Measurements from ENCODE around the gene CA14.

CA14 gene

GRCh38 chr1:150233359-150234308 lies 23.9 kb upstream of the CA14 start:
- no peaks in the 10 kb centered on the region for H3K27me3 ChIP-seq (ENCODE audit: insufficient read depth, low read length)
- H3K9me2 ChIP-seq (ENCODE audit: low read depth, low read length) = no peaks in the 10 kb centered on the region
- H3K79me2 ChIP-seq (ENCODE audit: insufficient read depth, low read length) = peaks cover 45% of the 10 kb centered on the region
- H4K20me1 ChIP-seq (ENCODE audit: insufficient read depth, low read length) = no peaks in the 10 kb centered on the region
- no peaks in the 10 kb centered on the region for H3F3A ChIP-seq (ENCODE audit: insufficient read depth, low read length)
- no peak for TF ChIP-seq EZH2 (IDR thresholded peaks at IDR 0.05; ENCODE audit: borderline replicate concordance, low read length)
- no peak for TF ChIP-seq CTCF (IDR thresholded peaks at IDR 0.05; ENCODE audit: low read length)
- H2AFZ ChIP-seq (ENCODE audit: low read length) = no peak overlapping the region
- H3K27ac ChIP-seq (ENCODE audit: low read depth, low read length, poor library complexity, severe bottlenecking) = peak overlapping the region; percentile 89
- peaks cover 25% of the 10 kb centered on the region for H3K4me1 ChIP-seq (ENCODE audit: insufficient read depth, low read length, severe bottlenecking)
- peak overlapping the region; percentile 100 for H3K9ac ChIP-seq (ENCODE audit: low read length)
- peak overlapping the region; percentile 97 for H3K4me3 ChIP-seq (ENCODE audit: low read depth, low read length, poor library complexity, severe bottlenecking)
- peaks cover 33% of the 10 kb centered on the region for H3K36me3 ChIP-seq (ENCODE audit: insufficient read depth, low read length)
- H3K4me2 ChIP-seq (ENCODE audit: low read length) = peak overlapping the region; percentile 83
- no peaks in the 10 kb centered on the region for H3K9me3 ChIP-seq (ENCODE audit: low read length)

GRCh38 chr1:150234309-150234565 lies 23.3 kb upstream of the CA14 start:
- Histone ChIP-seq H3K27ac (ENCODE audit: low read depth, low read length, poor library complexity, severe bottlenecking) (peak overlapping the region; percentile 89), H3K79me2 (ENCODE audit: insufficient read depth, low read length) (peaks cover 45% of the 10 kb centered on the region), H3K4me3 (ENCODE audit: low read depth, low read length, poor library complexity, severe bottlenecking) (peak overlapping the region; percentile 97)

GRCh38 chr1:150234566-150235293 lies 22.8 kb upstream of the CA14 start:
- no peak overlapping the region for H2AFZ ChIP-seq (ENCODE audit: low read length)
- no peaks in the 10 kb centered on the region for H3K27me3 ChIP-seq (ENCODE audit: insufficient read depth, low read length)
- peak overlapping the region; percentile 83 for H3K4me2 ChIP-seq (ENCODE audit: low read length)
- peak overlapping the region; percentile 97 for H3K4me3 ChIP-seq (ENCODE audit: low read depth, low read length, poor library complexity, severe bottlenecking)
- H3K4me1 ChIP-seq (ENCODE audit: insufficient read depth, low read length, severe bottlenecking) = peaks cover 25% of the 10 kb centered on the region
- H3K9me3 ChIP-seq (ENCODE audit: low read length) = no peaks in the 10 kb centered on the region
- H3K27ac ChIP-seq (ENCODE audit: low read depth, low read length, poor library complexity, severe bottlenecking) = peak overlapping the region; percentile 89
- TF ChIP-seq EZH2 (IDR thresholded peaks at IDR 0.05; ENCODE audit: borderline replicate concordance, low read length) (no peak), CTCF (IDR thresholded peaks at IDR 0.05; ENCODE audit: low read length) (no peak)
- no peaks in the 10 kb centered on the region for H3K9me2 ChIP-seq (ENCODE audit: low read depth, low read length)
- H3K36me3 ChIP-seq (ENCODE audit: insufficient read depth, low read length) = peaks cover 23% of the 10 kb centered on the region
- H3F3A ChIP-seq (ENCODE audit: insufficient read depth, low read length) = no peaks in the 10 kb centered on the region
- H4K20me1 ChIP-seq (ENCODE audit: insufficient read depth, low read length) = no peaks in the 10 kb centered on the region
- peak overlapping the region; percentile 100 for H3K9ac ChIP-seq (ENCODE audit: low read length)
- H3K79me2 ChIP-seq (ENCODE audit: insufficient read depth, low read length) = peaks cover 45% of the 10 kb centered on the region

More at GRCh38 chr1:150234309-150234565, 23.3 kb upstream of the CA14 start:
- H3K9ac ChIP-seq (ENCODE audit: low read length) = peak overlapping the region; percentile 100
- H4K20me1 ChIP-seq (ENCODE audit: insufficient read depth, low read length) = no peaks in the 10 kb centered on the region
- peaks cover 25% of the 10 kb centered on the region for H3K4me1 ChIP-seq (ENCODE audit: insufficient read depth, low read length, severe bottlenecking)
- no peaks in the 10 kb centered on the region for H3F3A ChIP-seq (ENCODE audit: insufficient read depth, low read length)
- H3K36me3 ChIP-seq (ENCODE audit: insufficient read depth, low read length) = peaks cover 27% of the 10 kb centered on the region
- H3K4me2 ChIP-seq (ENCODE audit: low read length) = peak overlapping the region; percentile 83
- no peaks in the 10 kb centered on the region for H3K9me3 ChIP-seq (ENCODE audit: low read length)
- no peak for TF ChIP-seq EZH2 (IDR thresholded peaks at IDR 0.05; ENCODE audit: borderline replicate concordance, low read length)
- TF ChIP-seq CTCF (IDR thresholded peaks at IDR 0.05; ENCODE audit: low read length) = no peak
- no peaks in the 10 kb centered on the region for H3K27me3 ChIP-seq (ENCODE audit: insufficient read depth, low read length)
- no peak overlapping the region for H2AFZ ChIP-seq (ENCODE audit: low read length)
- no peaks in the 10 kb centered on the region for H3K9me2 ChIP-seq (ENCODE audit: low read depth, low read length)
